Lower lobe of right lung (tissue), 2 donors: ENCODE results near the gene CCR5AS.

Experiments used
- ATAC-seq, 2 donors: fragments of 200-7000 bp; cut with Tn5 transposase; one replicate each; pipeline ENCODE4 v1.9.1; 2020 to 2022; ENCODE audit warnings: mild to moderate bottlenecking in 2 of 2, moderate library complexity in 2 of 2
- DNase-seq: peaks from one replicate; pipeline ENCODE4 v3.0.0-alpha.2; 2020
- H3K27ac ChIP-seq: fragments of 200-600 bp; one replicate; pipeline ENCODE4 v1.8.0; 2022
- H3K27me3 ChIP-seq: fragments of 200-600 bp; one replicate; pipeline ENCODE4 v1.8.0; 2022; ENCODE audit warnings: low read depth
- H3K36me3 ChIP-seq: fragments of 200-600 bp; one replicate; pipeline ENCODE4 v1.8.0; 2022; ENCODE audit warnings: mild to moderate bottlenecking
- H3K4me1 ChIP-seq: fragments of 200-600 bp; one replicate; pipeline ENCODE4 v1.8.0; 2022
- H3K4me3 ChIP-seq: fragments of 200-600 bp; one replicate; pipeline ENCODE4 v1.8.0; 2022; ENCODE audit warnings: mild to moderate bottlenecking
- H3K9me3 ChIP-seq: fragments of 200-600 bp; one replicate; pipeline ENCODE4 v1.8.0; 2022
- intact Hi-C: fragments of 100-400 bp; cut with DNase I; formaldehyde crosslinking; loops from one replicate; pipeline ENCODE4 v1.11.0; 2022
- TF ChIP-seq, protein P1 (sequence below): fragments of 200-600 bp; IDR thresholded peaks from one replicate; pipeline ENCODE4 v1.8.0; 2022; ENCODE audit warnings: antibody characterized with exemption, mild to moderate bottlenecking
- donor health status: DM: no; HTN: yes; CAD: no; lungs with severe emphysema.

Gene CCR5AS

GRCh38 chr3:46359733-46360493, 47.0 kb downstream of the CCR5AS start:
- DNase-seq (no peak), ATAC-seq (no peak)
- Histone ChIP-seq H3K36me3 (no peaks in the 10 kb centered on the region), H3K4me3 (peak overlapping the region; percentile 19), H3K27ac (peak overlapping the region; percentile 36), H3K9me3 (no peaks in the 10 kb centered on the region), H3K4me1 (peaks cover 31% of the 10 kb centered on the region), H3K27me3 (no peaks in the 10 kb centered on the region)
- intact Hi-C loops = loop anchor here (10.0 kb wide), 1 partner anchor 75 kb away; no protein-coding TSS in a partner anchor
- TF ChIP-seq, protein P1, sequence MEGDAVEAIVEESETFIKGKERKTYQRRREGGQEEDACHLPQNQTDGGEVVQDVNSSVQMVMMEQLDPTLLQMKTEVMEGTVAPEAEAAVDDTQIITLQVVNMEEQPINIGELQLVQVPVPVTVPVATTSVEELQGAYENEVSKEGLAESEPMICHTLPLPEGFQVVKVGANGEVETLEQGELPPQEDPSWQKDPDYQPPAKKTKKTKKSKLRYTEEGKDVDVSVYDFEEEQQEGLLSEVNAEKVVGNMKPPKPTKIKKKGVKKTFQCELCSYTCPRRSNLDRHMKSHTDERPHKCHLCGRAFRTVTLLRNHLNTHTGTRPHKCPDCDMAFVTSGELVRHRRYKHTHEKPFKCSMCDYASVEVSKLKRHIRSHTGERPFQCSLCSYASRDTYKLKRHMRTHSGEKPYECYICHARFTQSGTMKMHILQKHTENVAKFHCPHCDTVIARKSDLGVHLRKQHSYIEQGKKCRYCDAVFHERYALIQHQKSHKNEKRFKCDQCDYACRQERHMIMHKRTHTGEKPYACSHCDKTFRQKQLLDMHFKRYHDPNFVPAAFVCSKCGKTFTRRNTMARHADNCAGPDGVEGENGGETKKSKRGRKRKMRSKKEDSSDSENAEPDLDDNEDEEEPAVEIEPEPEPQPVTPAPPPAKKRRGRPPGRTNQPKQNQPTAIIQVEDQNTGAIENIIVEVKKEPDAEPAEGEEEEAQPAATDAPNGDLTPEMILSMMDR = no peak

GRCh38 chr3:46358466-46358865, 48.4 kb downstream of the CCR5AS start:
- TF ChIP-seq, protein P1 = no peak
- Histone ChIP-seq H3K9me3 (no peaks in the 10 kb centered on the region), H3K4me3 (no peak overlapping the region), H3K36me3 (no peaks in the 10 kb centered on the region), H3K27ac (no peak overlapping the region), H3K4me1 (peaks cover 31% of the 10 kb centered on the region), H3K27me3 (no peaks in the 10 kb centered on the region)
- intact Hi-C loops = no loop called here
- no peak for ATAC-seq
- DNase-seq = no peak

GRCh38 chr3:46356909-46357308, 50.0 kb downstream of the CCR5AS start:
- Histone ChIP-seq H3K27ac (no peak overlapping the region), H3K36me3 (no peaks in the 10 kb centered on the region), H3K4me3 (peak overlapping the region; percentile 38), H3K27me3 (no peaks in the 10 kb centered on the region), H3K4me1 (peaks cover 30% of the 10 kb centered on the region), H3K9me3 (no peaks in the 10 kb centered on the region)
- ATAC-seq = no peak
- DNase-seq = no peak
- intact Hi-C loops = no loop called here
- TF ChIP-seq, protein P1 = no peak

GRCh38 chr3:46356276-46356675, 50.6 kb downstream of the CCR5AS start:
- peak overlapping the region; percentile 38 for H3K4me3 ChIP-seq
- intact Hi-C loops = no loop called here
- H3K9me3 ChIP-seq = no peaks in the 10 kb centered on the region
- DNase-seq = no peak
- no peaks in the 10 kb centered on the region for H3K27me3 ChIP-seq
- TF ChIP-seq, protein P1 = no peak
- no peak overlapping the region for H3K27ac ChIP-seq
- no peaks in the 10 kb centered on the region for H3K36me3 ChIP-seq
- H3K4me1 ChIP-seq = peaks cover 23% of the 10 kb centered on the region
- ATAC-seq = no peak

DNA sequence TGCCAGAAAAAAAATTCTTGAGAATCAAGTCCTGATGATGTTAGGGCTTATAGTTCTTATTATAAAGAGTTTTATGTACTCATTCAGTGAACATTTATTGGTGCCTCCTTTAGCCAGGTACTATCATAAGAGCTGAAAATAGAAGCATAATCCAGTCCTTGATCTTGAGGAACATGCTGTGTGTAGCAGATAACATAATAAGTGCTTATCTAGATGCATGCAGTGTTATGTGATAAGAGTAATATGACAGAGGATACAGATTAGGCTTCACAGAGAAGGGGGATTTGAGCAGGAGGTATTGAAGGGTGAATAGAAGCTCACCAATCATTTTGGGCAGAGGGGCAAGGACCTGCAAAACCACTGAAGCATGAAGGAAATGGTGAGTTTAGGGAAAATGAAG, 51.9 kb downstream of the CCR5AS start:
- H3K4me1 ChIP-seq = peaks cover 10% of the 10 kb centered on the region
- intact Hi-C loops = no loop called here
- TF ChIP-seq, protein P1 = no peak
- H3K27ac ChIP-seq = peak overlapping the region; percentile 53
- H3K9me3 ChIP-seq = no peaks in the 10 kb centered on the region
- H3K27me3 ChIP-seq = no peaks in the 10 kb centered on the region
- DNase-seq = no peak
- no peak for ATAC-seq
- H3K4me3 ChIP-seq = peak overlapping the region; percentile 38
- no peaks in the 10 kb centered on the region for H3K36me3 ChIP-seq
